Measurements from ENCODE around the gene RAB31. TPM values are rescaled to one million over a fixed set of nuclear protein-coding genes. Genes with fewer than 3 reads are reported as not detected.

The RAB31 gene
- total RNA-seq, 4 donors from 2014 or later: 94.0 to 145 (median 107) TPM

- H3K4me3 ChIP-seq: no peak overlapping the region
- intact Hi-C loops (cut with DNase I): no loop called here
- no peak overlapping the region for H3K27ac ChIP-seq (replicated peaks in 1 of 4)
- peaks cover 0 to 9% (median under 1%) of the 10 kb centered on the region in 4 donors for H3K36me3 ChIP-seq
- DNase-seq (ENCODE audit: extremely low spot score): no peak
- H3K9me3 ChIP-seq: no peaks in the 10 kb centered on the region
- WGBS: 91% methylated on average over 1 of the region's 1 CpG
- TF ChIP-seq CTCF (IDR thresholded peaks at IDR 0.05) (no peak), POLR2AphosphoS5 (IDR thresholded peaks at IDR 0.05) (no peak), POLR2A (IDR thresholded peaks at IDR 0.05; ENCODE audit: low read depth) (no peak), EP300 (IDR thresholded peaks at IDR 0.05) (no peak)
- peaks cover 0 to 8% (median 7%) of the 10 kb centered on the region in 4 donors for H3K4me1 ChIP-seq
- H3K27me3 ChIP-seq: no peaks in the 10 kb centered on the region
These were observed 80.0 kb downstream of the RAB31 start for GRCh38 chr18:9788140-9788539.

- intact Hi-C loops (cut with DNase I): no loop called here
- WGBS: 95% methylated on average over 2 of the region's 2 CpGs
These were observed 80.8 kb downstream of the RAB31 start for GRCh38 chr18:9788860-9789259.

GRCh38 chr18:9790261-9790660, 82.2 kb downstream of the RAB31 start:
- intact Hi-C loops (cut with DNase I): no loop called here
- H3K9me3 ChIP-seq: no peaks in the 10 kb centered on the region
- H3K4me3 ChIP-seq: no peak overlapping the region
- TF ChIP-seq EP300 (IDR thresholded peaks at IDR 0.05): no peak
- TF ChIP-seq CTCF (IDR thresholded peaks at IDR 0.05): no peak
- no peak for TF ChIP-seq POLR2AphosphoS5 (IDR thresholded peaks at IDR 0.05)
- TF ChIP-seq POLR2A (IDR thresholded peaks at IDR 0.05; ENCODE audit: low read depth): no peak
- no peak overlapping the region for H3K27ac ChIP-seq (replicated peaks in 1 of 4)
- H3K27me3 ChIP-seq: no peaks in the 10 kb centered on the region
- WGBS: 82% methylated on average over 2 of the region's 2 CpGs
- peaks cover 0 to 8% (median 7%) of the 10 kb centered on the region in 4 donors for H3K4me1 ChIP-seq
- DNase-seq (ENCODE audit: extremely low spot score): no peak
- H3K36me3 ChIP-seq: peaks cover 0 to 18% (median 6%) of the 10 kb centered on the region in 4 donors

More at GRCh38 chr18:9788860-9789259, 80.8 kb downstream of the RAB31 start:
- H3K36me3 ChIP-seq: peaks cover 0 to 16% (median 4%) of the 10 kb centered on the region in 4 donors
- no peak for TF ChIP-seq POLR2A (IDR thresholded peaks at IDR 0.05; ENCODE audit: low read depth)
- no peaks in the 10 kb centered on the region for H3K9me3 ChIP-seq
- H3K27ac ChIP-seq (replicated peaks in 1 of 4): no peak overlapping the region
- H3K4me3 ChIP-seq: no peak overlapping the region
- H3K4me1 ChIP-seq: peaks cover 0 to 8% (median 7%) of the 10 kb centered on the region in 4 donors
- no peaks in the 10 kb centered on the region for H3K27me3 ChIP-seq
- no peak for DNase-seq (ENCODE audit: extremely low spot score)

- intact Hi-C loops (cut with DNase I): no loop called here
- Histone ChIP-seq H3K9me3 (no peaks in the 10 kb centered on the region), H3K36me3 (peaks cover 0 to 18% (median 6%) of the 10 kb centered on the region in 4 donors), H3K4me1 (peaks cover 0 to 8% (median 7%) of the 10 kb centered on the region in 4 donors), H3K4me3 (no peak overlapping the region), H3K27me3 (no peaks in the 10 kb centered on the region), H3K27ac (replicated peaks in 1 of 4) (no peak overlapping the region)
- WGBS: 88% methylated on average over 2 of the region's 2 CpGs
- no peak for DNase-seq (ENCODE audit: extremely low spot score)
- no peak for TF ChIP-seq EP300 (IDR thresholded peaks at IDR 0.05)
- TF ChIP-seq POLR2A (IDR thresholded peaks at IDR 0.05; ENCODE audit: low read depth): no peak
- TF ChIP-seq CTCF (IDR thresholded peaks at IDR 0.05): no peak
- no peak for TF ChIP-seq POLR2AphosphoS5 (IDR thresholded peaks at IDR 0.05)
These were observed 83.9 kb downstream of the RAB31 start for GRCh38 chr18:9791991-9792390.

GRCh38 chr18:9792565-9793245, 84.6 kb downstream of the RAB31 start:
- WGBS: 92% methylated on average over 3 of the region's 3 CpGs
- Histone ChIP-seq H3K4me1 (peaks cover 0 to 8% (median 7%) of the 10 kb centered on the region in 4 donors), H3K27me3 (no peaks in the 10 kb centered on the region), H3K9me3 (no peaks in the 10 kb centered on the region), H3K36me3 (peaks cover 0 to 18% (median 6%) of the 10 kb centered on the region in 4 donors), H3K27ac (replicated peaks in 1 of 4) (no peak overlapping the region), H3K4me3 (no peak overlapping the region)
- TF ChIP-seq CTCF (IDR thresholded peaks at IDR 0.05) (peak; percentile 21 to 45 (median 42)), POLR2A (IDR thresholded peaks at IDR 0.05; ENCODE audit: low read depth) (no peak)
- intact Hi-C loops (cut with DNase I): no loop called here
- no peak for DNase-seq (ENCODE audit: extremely low spot score)

All from esophagus muscularis mucosa (tissue), 4 donors.